NCI-H526 (cell line): ENCODE measurements around the gene MBD5.
A peak's percentile ranks its signal among the peaks of the same experiment; 100 is the strongest.

Experiments used
- DNase-seq, 2 experiments: peaks; one replicate each; lab custom pipeline; 2025; lab: John Stamatoyannopoulos, UW

The MBD5 gene

GRCh38 chr2:148124271-148124670 is 103.4 kb downstream of the MBD5 start:
- no peak for DNase-seq

DNA sequence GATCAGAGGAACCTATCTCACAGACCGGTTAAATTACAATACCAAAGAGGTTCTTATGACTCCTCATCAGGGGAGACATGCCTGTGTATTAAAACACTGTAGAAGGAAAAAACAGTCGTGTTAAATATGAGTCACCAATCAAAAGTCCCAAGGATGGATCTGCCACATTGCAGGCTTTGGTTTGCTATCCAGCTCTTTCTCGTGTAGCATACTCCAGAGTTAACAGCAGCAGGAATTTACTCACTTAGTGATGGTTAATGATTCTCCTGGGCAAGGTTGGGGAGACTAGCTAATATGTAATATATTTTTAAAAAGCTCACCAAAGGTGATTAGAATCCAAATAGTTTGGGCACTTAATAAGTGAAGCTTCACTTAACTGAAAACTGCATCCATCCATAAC is 109.7 kb downstream of the MBD5 start:
- DNase-seq: no peak

- DNase-seq: no peak
Measured at GRCh38 chr2:148132412-148132811, 111.5 kb downstream of the MBD5 start.

DNA sequence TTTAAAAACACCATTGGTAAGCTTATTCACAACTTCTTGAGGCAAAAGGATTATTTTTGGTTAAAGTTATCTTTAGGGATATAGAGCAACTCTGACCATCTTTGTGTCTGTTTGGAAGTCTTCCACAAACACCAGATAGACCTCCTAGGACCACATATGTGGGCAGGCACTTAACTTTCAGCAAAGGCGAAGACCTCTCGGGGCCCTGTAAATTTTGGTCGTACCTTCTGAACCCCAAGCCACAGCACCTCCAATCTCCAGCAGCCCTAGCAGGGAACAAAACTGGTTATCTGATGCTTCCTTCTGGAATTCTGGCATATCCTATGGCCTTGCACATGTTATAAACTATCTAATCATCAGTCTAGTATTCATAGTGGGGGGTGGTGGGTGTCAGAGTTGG is 114.8 kb downstream of the MBD5 start:
- no peak for DNase-seq

GRCh38 chr2:148136441-148136840 is 115.5 kb downstream of the MBD5 start:
- no peak for DNase-seq

DNA sequence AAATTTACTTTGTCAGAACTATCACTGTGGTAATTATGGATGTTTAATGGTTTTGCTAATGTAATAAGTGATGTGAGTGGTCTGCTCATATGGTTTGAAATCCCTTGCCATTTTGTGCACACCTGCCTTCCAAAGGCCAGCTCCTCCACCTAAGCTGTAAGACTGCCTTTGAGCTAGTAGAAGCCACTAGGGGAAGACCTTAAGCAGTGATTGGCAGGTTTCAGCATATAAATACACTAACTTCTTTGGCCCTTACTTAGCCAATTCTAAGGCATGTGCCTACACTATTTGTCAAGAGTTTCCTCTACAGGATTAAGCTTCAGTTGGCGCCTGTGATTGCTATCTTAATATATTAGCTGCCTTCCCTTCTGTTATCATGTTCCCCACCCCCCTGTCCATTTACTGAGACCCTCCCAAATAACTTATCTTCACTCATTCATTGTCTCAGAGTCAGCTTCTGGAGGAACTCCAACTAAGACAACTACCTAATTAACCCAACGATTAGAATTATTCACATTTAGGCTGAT is 141.1 kb downstream of the MBD5 start:
- DNase-seq: no peak

DNA sequence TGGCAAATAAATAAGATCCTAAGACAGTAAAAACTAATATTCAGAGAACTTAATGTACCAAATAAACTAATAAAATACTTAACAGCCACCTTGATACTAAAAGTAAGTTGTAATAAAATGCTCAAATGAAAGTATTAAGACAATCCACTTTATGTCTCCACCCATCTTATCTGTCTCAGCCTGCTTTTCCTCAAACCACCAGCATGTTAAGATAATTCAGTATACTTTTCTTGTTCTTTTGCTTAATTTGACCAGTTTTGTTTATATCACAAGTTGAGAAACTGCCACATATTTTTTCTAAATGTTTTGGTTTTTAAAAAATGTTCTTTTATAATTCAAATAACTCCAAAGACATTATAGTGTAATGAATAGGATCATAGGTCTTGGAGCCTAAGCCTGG is 142.0 kb downstream of the MBD5 start:
- no peak for DNase-seq

- DNase-seq: no peak
Measured at GRCh38 chr2:148165975-148166374, 145.1 kb downstream of the MBD5 start.

DNA sequence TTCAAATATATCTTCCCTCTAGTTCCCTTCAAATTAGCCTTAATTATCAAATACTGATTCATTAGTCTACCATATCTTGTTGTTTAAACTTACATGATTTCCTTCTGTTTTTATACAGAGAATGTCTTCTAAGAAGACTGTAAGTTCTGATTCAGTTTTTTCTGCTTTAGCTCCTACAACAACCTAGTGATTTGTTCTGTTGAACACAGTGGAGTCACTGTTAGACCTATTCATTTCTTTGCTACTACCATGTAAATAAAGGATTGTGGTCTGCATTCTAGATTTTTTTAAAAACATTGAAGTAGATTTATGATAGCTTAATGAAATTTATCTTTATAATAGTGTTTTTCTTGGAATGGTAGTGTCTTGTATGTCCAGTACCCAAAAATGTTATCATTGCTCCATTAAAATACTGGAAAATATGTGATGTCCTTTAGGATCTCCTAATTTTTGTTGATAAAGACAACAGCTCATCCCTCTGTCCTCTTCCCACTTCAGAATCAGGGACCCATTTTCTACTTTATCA is 146.4 kb downstream of the MBD5 start:
- no peak for DNase-seq

DNA sequence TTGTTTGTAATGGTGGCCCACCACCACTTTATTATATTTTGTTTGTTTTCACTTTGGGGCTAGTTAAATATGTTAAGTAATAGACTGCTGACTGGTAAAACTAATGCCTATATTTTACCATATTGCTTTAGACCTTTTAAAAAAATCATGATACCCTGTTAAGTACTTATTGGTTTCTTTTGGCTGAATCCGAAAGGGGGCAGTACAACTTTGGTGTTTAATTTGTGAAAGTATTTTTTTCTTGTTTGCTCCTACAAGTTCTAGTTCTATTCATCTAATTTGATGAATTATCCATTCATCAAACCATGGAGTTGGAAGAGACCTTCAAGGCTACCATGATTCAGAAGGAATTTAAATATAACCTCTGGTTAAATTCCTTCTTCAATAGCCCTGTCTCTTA is 147.0 kb downstream of the MBD5 start:
- no peak for DNase-seq

DNA sequence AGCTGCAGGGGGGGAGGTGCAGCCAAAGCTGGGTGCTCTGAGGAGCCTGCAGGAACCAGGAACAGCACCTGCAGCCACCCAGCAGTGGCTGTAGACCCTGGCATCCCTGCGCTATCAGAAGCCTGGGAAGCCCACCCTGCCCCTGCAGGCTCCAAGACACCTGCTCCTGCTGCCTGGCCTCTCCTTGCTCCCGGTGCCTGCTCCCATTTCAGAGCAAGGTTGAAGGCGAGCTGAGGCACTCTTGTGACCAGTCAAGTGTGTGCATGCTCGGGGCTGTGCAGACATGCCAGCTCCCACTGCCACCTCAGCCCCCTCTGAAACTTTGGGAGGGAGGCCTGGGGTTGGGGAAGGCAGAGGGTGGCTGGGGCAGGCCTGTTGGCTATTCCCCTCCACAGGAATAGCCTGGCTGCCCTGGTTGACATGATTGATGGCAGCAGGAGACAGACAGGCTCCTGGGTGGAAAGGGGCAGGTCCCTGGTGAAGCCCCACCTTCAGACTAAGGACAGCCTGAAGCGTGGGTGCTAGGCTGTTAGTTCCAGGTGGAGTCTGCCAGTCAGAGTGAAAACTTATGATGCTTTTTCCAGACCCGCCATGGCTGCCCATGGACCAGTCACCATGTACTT is 151.4 kb downstream of the MBD5 start:
- no peak for DNase-seq

- DNase-seq: no peak
Measured at GRCh38 chr2:148173168-148173567, 152.3 kb downstream of the MBD5 start.

GRCh38 chr2:148177559-148177958 is 156.7 kb downstream of the MBD5 start:
- no peak for DNase-seq

DNA sequence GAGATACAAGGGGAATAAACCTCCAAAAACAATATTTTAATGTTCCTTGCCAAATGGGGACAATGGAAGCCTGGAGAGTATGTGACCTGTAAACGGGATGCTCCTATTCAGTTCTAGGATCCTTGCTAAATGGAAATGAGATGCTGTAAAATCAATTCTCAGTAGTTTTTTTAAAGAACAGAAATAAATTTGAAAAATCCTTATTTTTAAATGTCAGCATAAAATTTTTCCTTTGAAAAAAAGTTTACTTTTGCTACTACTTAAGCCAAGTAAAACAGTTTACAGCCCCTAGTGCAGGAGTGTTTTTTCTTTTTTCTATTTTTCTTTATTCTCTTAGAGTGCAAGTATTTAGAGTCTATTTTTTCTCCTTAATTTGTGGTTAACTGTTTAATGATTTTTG is 158.8 kb downstream of the MBD5 start:
- no peak for DNase-seq

- DNase-seq: no peak
Measured at GRCh38 chr2:148184976-148185375, 164.1 kb downstream of the MBD5 start.

DNA sequence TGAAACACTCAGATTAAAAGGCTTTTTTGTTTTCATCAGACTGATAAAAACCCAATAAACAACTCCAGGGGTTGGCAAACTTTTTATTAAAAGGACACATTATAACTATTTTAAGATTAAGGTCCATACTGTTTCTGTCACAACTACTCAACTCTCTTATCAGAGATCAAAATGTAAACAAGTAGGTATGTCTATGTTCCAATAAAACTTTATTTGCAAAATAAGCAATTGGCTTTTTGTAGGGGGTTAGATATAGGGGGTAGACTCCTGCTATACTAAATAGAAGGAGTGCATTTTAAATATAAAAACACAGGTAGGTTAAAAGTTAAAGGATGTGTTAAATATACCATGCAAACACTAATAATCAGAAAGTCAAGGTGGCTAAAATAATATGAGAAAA is 174.0 kb downstream of the MBD5 start:
- no peak for DNase-seq

- DNase-seq: peak in 1 of 2 experiments; percentile 28
Measured at GRCh38 chr2:148201075-148202004, 180.4 kb downstream of the MBD5 start.

GRCh38 chr2:148202237-148202636 is 181.3 kb downstream of the MBD5 start:
- DNase-seq: no peak

GRCh38 chr2:148207111-148207510 is 186.2 kb downstream of the MBD5 start:
- no peak for DNase-seq

DNA sequence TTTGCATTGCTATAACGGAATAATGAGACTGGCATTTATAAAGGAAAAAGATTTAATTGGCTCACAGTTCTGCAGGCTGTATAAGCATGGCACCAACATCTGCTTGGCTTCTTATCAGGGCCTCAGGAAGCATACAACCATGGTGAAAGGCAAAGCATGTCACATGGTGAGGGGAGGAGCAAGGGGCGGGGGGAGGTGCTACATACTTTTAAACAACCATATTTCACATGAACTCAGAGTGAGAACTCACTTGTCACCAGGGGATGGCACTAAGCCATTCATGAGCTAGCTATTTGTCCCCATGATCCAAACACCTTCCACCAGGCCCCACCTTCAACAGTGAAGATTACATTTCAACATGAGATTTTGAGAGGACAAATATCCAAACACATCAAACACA is 188.7 kb downstream of the MBD5 start:
- no peak for DNase-seq

DNA sequence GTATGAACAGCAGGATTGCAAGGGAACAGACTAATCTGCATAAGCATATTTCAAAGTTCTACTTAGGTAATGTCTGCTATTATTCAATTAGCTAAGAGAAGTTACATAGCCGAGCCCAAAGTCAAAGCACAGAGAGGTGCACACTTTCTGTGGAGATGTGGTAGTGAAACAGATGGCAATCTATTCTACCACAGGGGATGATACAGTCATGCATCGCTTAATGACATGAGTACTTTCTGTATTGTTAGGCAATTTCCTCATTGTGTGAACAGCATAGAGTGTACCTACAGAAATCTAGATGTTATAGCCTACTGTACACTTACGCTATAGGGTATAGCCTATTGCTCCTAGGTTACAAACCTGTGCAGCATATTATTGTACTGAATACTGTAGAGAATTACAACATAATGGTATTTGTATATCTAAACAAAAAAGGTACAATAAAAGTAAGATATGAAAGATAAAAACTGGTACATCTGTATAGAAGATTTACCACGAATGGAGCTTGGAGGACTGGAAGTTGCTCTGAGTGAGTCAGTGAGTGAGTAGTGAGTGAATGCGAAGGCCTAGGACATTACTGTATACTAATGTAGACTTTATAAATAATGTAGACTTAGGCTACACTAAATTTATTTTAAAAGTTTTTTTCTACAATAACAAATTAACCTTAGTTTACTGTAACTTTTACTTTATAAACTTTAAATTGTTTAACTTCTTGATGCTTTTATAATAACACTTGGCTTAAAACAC is 197.6 kb downstream of the MBD5 start:
- no peak for DNase-seq

DNA sequence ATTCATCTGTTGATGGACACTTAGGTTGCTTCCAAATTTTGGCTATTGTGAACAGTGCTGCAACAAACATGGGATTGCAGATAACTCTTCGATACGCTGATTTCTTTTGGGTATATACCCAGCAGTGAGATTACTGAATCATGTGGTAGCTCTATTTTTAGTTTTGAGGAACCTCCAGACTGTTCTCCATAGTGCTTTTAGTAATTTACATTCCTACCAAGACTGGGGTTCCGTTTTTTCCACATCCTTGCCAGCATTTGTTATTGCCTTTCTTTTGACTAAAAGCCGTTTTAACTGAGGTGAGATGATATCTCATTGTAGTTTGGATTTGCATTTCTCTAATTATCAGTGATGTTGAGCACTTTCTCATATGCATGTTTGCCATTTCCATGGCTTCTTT is 200.3 kb downstream of the MBD5 start:
- no peak for DNase-seq
